ENCODE results near the gene PTPN20.

PTPN20 gene

GRCh38 chr10:47010036-47010435 is 98.8 kb downstream of the PTPN20 start:
- DNase-seq (ENCODE audit: low read depth in 1 of 2, low spot score in 1 of 2), result no peak
- H3K27me3 ChIP-seq (ENCODE audit: insufficient read depth, poor library complexity, severe bottlenecking), result peaks cover 2% of the 10 kb centered on the region
- TF ChIP-seq REST (IDR thresholded peaks at IDR 0.05; ENCODE audit: insufficient replicate concordance, low read depth), result no peak
- TF ChIP-seq, protein P1, sequence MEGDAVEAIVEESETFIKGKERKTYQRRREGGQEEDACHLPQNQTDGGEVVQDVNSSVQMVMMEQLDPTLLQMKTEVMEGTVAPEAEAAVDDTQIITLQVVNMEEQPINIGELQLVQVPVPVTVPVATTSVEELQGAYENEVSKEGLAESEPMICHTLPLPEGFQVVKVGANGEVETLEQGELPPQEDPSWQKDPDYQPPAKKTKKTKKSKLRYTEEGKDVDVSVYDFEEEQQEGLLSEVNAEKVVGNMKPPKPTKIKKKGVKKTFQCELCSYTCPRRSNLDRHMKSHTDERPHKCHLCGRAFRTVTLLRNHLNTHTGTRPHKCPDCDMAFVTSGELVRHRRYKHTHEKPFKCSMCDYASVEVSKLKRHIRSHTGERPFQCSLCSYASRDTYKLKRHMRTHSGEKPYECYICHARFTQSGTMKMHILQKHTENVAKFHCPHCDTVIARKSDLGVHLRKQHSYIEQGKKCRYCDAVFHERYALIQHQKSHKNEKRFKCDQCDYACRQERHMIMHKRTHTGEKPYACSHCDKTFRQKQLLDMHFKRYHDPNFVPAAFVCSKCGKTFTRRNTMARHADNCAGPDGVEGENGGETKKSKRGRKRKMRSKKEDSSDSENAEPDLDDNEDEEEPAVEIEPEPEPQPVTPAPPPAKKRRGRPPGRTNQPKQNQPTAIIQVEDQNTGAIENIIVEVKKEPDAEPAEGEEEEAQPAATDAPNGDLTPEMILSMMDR (IDR thresholded peaks at IDR 0.05; ENCODE audit: insufficient read depth, low read length), result no peak
- no peak for TF ChIP-seq GABPA (IDR thresholded peaks at IDR 0.05; ENCODE audit: low read depth)
- no peak for TF ChIP-seq POLR2AphosphoS5 (IDR thresholded peaks at IDR 0.05; ENCODE audit: low read depth)
- no peak for TF ChIP-seq SPI1 (IDR thresholded peaks at IDR 0.05; ENCODE audit: borderline replicate concordance, low read depth)
- H3K4me3 ChIP-seq (replicated peaks; ENCODE audit: insufficient read depth, low read length), result no peak overlapping the region
- no peak overlapping the region for H3K27ac ChIP-seq (replicated peaks)

DNA sequence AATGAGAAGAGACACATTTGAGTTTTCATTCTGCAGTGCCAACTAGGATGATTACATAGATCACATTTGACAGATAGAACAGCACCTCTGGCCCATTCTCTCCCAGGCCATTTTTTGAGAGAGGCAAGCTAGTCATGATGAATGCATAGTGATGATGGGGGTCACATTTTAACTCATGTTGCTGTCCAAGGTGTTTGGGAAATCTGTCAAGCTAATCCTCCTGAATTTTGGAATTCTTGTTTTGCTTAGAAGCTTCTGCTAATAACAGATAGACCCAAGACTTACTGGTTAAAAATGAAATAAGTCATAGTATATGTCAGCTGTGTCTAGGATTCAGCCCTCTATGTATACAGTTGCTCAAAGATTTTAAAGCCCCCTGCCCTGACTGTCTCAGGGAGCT is 101.0 kb downstream of the PTPN20 start:
- H3K27ac ChIP-seq (replicated peaks), result no peak overlapping the region
- DNase-seq (ENCODE audit: low read depth in 1 of 2, low spot score in 1 of 2), result peak in 1 of 2 experiments; percentile 0
- no peak overlapping the region for H3K4me3 ChIP-seq (replicated peaks; ENCODE audit: insufficient read depth, low read length)
- H3K27me3 ChIP-seq (ENCODE audit: insufficient read depth, poor library complexity, severe bottlenecking), result peaks cover 2% of the 10 kb centered on the region
- TF ChIP-seq POLR2AphosphoS5 (IDR thresholded peaks at IDR 0.05; ENCODE audit: low read depth) (no peak), SPI1 (IDR thresholded peaks at IDR 0.05; ENCODE audit: borderline replicate concordance, low read depth) (no peak), GABPA (IDR thresholded peaks at IDR 0.05; ENCODE audit: low read depth) (no peak), REST (IDR thresholded peaks at IDR 0.05; ENCODE audit: insufficient replicate concordance, low read depth) (peak; percentile 73)
- TF ChIP-seq, protein P1 (IDR thresholded peaks at IDR 0.05; ENCODE audit: insufficient read depth, low read length), result no peak

DNA sequence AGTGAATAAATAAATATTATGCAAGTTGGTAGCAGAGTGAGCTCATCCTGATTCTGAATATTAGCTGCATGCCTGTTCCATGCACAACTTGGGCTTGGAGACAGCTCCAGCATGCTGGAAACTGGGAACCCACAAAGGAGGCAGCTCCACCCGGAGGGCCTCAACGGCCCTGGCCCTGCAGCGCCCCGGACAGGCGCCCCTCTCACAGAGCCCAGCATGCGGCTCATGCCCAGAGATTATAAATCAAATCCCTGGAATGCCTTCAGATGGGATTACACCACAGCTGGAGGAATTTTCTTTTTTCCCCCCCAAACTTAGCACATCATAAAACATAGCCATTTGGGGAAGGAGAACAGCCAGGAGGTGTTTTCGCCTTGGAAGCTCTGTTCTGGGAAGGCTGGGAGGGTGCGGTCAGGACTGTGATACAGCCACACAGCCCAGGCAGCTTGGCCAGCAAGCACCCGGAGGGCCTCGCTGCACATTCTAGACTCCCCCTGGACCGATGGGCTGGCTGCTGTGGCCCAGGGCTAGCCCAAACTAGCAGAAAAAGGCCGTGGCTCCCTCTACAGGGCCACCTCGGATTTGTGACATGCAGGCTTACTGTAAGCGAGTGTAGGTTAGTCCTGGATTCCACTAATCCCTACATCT is 102.4 kb downstream of the PTPN20 start:
- TF ChIP-seq POLR2AphosphoS5 (IDR thresholded peaks at IDR 0.05; ENCODE audit: low read depth), result no peak
- no peak for TF ChIP-seq REST (IDR thresholded peaks at IDR 0.05; ENCODE audit: insufficient replicate concordance, low read depth)
- no peak for TF ChIP-seq SPI1 (IDR thresholded peaks at IDR 0.05; ENCODE audit: borderline replicate concordance, low read depth)
- TF ChIP-seq, protein P1 (IDR thresholded peaks at IDR 0.05; ENCODE audit: insufficient read depth, low read length), result no peak
- TF ChIP-seq GABPA (IDR thresholded peaks at IDR 0.05; ENCODE audit: low read depth), result no peak
- H3K4me3 ChIP-seq (replicated peaks; ENCODE audit: insufficient read depth, low read length), result no peak overlapping the region
- no peak for DNase-seq (ENCODE audit: low read depth in 1 of 2, low spot score in 1 of 2)
- peaks cover 2% of the 10 kb centered on the region for H3K27me3 ChIP-seq (ENCODE audit: insufficient read depth, poor library complexity, severe bottlenecking)
- H3K27ac ChIP-seq (replicated peaks), result no peak overlapping the region

Measured in HL-60 (cell line).